Progenitor cell of endocrine pancreas (in vitro differentiated cells): ENCODE measurements around the gene CARMIL3. TPM values are rescaled to one million over a fixed set of nuclear protein-coding genes. Genes with fewer than 3 reads are reported as not detected.

ENCODE experiments used
- DNase-seq: peaks from one replicate; pipeline ENCODE4 v3.0.0; 2021; ENCODE audit warnings: low spot score; ENCODE audit not compliant: unreplicated experiment
- H3K27ac Mint-ChIP-seq: 2 replicates; pipeline ENCODE4 v1.8.0; 2021; ENCODE audit warnings: mild to moderate bottlenecking, moderate library complexity, mixed read lengths
- H3K27me3 Mint-ChIP-seq: 2 replicates; pipeline ENCODE4 v1.8.0; 2021; ENCODE audit warnings: mixed read lengths
- H3K36me3 Mint-ChIP-seq: 2 replicates; pipeline ENCODE4 v1.8.0; 2022; ENCODE audit warnings: mixed read lengths; ENCODE audit not compliant: insufficient read depth
- H3K4me1 Mint-ChIP-seq: 2 replicates; pipeline ENCODE4 v1.8.0; 2021; ENCODE audit warnings: low read depth, mixed read lengths
- H3K4me3 Mint-ChIP-seq: 2 replicates; pipeline ENCODE4 v1.8.0; 2021; ENCODE audit warnings: low read depth, mild to moderate bottlenecking, moderate library complexity, mixed read lengths
- H3K9me3 Mint-ChIP-seq: 2 replicates; pipeline ENCODE4 v1.8.0; 2021; ENCODE audit warnings: low read depth, mixed read lengths
- CTCF ChIP-seq: fragments of 200-600 bp; sonication (generic); IDR thresholded peaks from one replicate; pipeline ENCODE4 v1.5.0; 2021; ENCODE audit warnings: antibody characterized with exemption, mild to moderate bottlenecking; ENCODE audit not compliant: unreplicated experiment
- total RNA-seq: library from RNA; stranded (reverse); gene quantifications from 2 replicates; pipeline ENCODE4 v1.2.1, GENCODE V29; 2021

CARMIL3 gene
- total RNA-seq, 1 donor from 2014 or later = 4.9 TPM

- H3K9me3 Mint-ChIP-seq = no peaks in the 10 kb centered on the region
- H3K4me3 Mint-ChIP-seq = no peak overlapping the region
- no peaks in the 10 kb centered on the region for H3K36me3 Mint-ChIP-seq
- H3K4me1 Mint-ChIP-seq = no peaks in the 10 kb centered on the region
- H3K27me3 Mint-ChIP-seq = peaks cover 13% of the 10 kb centered on the region
- no peak overlapping the region for H3K27ac Mint-ChIP-seq
- DNase-seq = no peak
- no peak for TF ChIP-seq CTCF
Measured at GRCh38 chr14:24067133-24068082, 15.6 kb downstream of the CARMIL3 start.

- Mint-ChIP-seq H3K4me1 (no peaks in the 10 kb centered on the region), H3K36me3 (no peaks in the 10 kb centered on the region), H3K9me3 (no peaks in the 10 kb centered on the region), H3K4me3 (no peak overlapping the region), H3K27me3 (peaks cover 13% of the 10 kb centered on the region), H3K27ac (no peak overlapping the region)
- no peak for TF ChIP-seq CTCF
- DNase-seq = no peak
Measured at GRCh38 chr14:24068711-24069410, 17.1 kb downstream of the CARMIL3 start.

- no peaks in the 10 kb centered on the region for H3K9me3 Mint-ChIP-seq
- no peak overlapping the region for H3K4me3 Mint-ChIP-seq
- no peaks in the 10 kb centered on the region for H3K36me3 Mint-ChIP-seq
- peaks cover 13% of the 10 kb centered on the region for H3K27me3 Mint-ChIP-seq
- no peak for DNase-seq
- H3K4me1 Mint-ChIP-seq = no peaks in the 10 kb centered on the region
- no peak for TF ChIP-seq CTCF
- no peak overlapping the region for H3K27ac Mint-ChIP-seq
Measured at GRCh38 chr14:24069411-24069735, 17.6 kb downstream of the CARMIL3 start.

GRCh38 chr14:24070285-24071143 is 18.7 kb downstream of the CARMIL3 start:
- no peaks in the 10 kb centered on the region for H3K9me3 Mint-ChIP-seq
- H3K4me1 Mint-ChIP-seq = no peaks in the 10 kb centered on the region
- H3K27me3 Mint-ChIP-seq = peaks cover 13% of the 10 kb centered on the region
- no peak for DNase-seq
- no peaks in the 10 kb centered on the region for H3K36me3 Mint-ChIP-seq
- no peak overlapping the region for H3K4me3 Mint-ChIP-seq
- no peak overlapping the region for H3K27ac Mint-ChIP-seq
- TF ChIP-seq CTCF = no peak
